Measurements from ENCODE around the gene PEX14. TPM values are rescaled to one million over a fixed set of nuclear protein-coding genes. Genes with fewer than 3 reads are reported as not detected.

The PEX14 gene
- total and polyA plus RNA-seq, 10 of the 15 experiments (the other 5 are each of a cell fraction or from before 2014, with no cell fraction given) = 1.4 to 23.2 (median 12.0) TPM

GRCh38 chr1:10538646-10539355 lies 64.1 kb downstream of the PEX14 start:
- CTCF ChIA-PET = no interaction called here

More at GRCh38 chr1:10538646-10539355, 64.1 kb downstream of the PEX14 start:
- FAIRE-seq (no peak), DNase-seq (ENCODE audit: low read depth, low spot score) (no peak), ATAC-seq (no peak)
- no peaks in the 10 kb centered on the region for H3K27me3 ChIP-seq (replicated peaks in 1 of 2; ENCODE audit: control insufficient read depth in 2 of 2, insufficient read depth in 2 of 2, low read length in 1 of 2)
- H3K27ac ChIP-seq (ENCODE audit: control insufficient read depth, insufficient read depth) = no peak overlapping the region
- H3K4me3 ChIP-seq = no peak overlapping the region
- H4K20me1 ChIP-seq (ENCODE audit: control insufficient read depth, insufficient read depth) = no peaks in the 10 kb centered on the region
- intact Hi-C loops (cut with micrococcal nuclease; ENCODE audit: unreplicated experiment) = no loop called here
- H3K4me2 ChIP-seq (ENCODE audit: control insufficient read depth, insufficient read depth) = no peak overlapping the region
- no peaks in the 10 kb centered on the region for H3K4me1 ChIP-seq (ENCODE audit: control insufficient read depth, insufficient read depth, low read length)
- ChIA-PET RAD21 (ENCODE audit: unreplicated experiment) (no interaction called here), POLR2A (no interaction called here), SMC1A (ENCODE audit: uncharacterized antibody, unreplicated experiment) (no interaction called here)
- TF ChIP-seq PRDM15 (CRISPR knock-in tag; IDR thresholded peaks at IDR 0.05) = no peak
- no peak for TF ChIP-seq BHLHE40 (IDR thresholded peaks at IDR 0.05; ENCODE audit: borderline replicate concordance in 1 of 2, low read depth in 2 of 2, low read length in 1 of 2)
- TF ChIP-seq PBX3 (IDR thresholded peaks at IDR 0.05; ENCODE audit: insufficient replicate concordance, low read depth, low read length) = no peak
- no peak for TF ChIP-seq STAT1 (conservative IDR thresholded peaks at IDR 0.05)
- no peak for TF ChIP-seq IKZF1 (conservative IDR thresholded peaks at IDR 0.05)
- H3K79me2 ChIP-seq (ENCODE audit: control insufficient read depth, insufficient read depth, low read length) = no peaks in the 10 kb centered on the region; the same call in none of the 2 replicates
- in situ Hi-C loops (cut with MboI) = no loop called here
- no peak overlapping the region for H3K9ac ChIP-seq (ENCODE audit: control insufficient read depth, insufficient read depth, low read length)
- 82% methylated on average over 13 of the region's 13 CpGs for WGBS (ENCODE audit: insufficient coverage, insufficient replicate concordance, low lambda C conversion rate, missing lambda C conversion rate)
- no peaks in the 10 kb centered on the region for H3K9me3 ChIP-seq (replicated peaks; ENCODE audit: control insufficient read depth, insufficient read depth, low read length)
- no TSS peak for BruUV-seq (replicated peaks)
- no peak overlapping the region for H2AFZ ChIP-seq (ENCODE audit: control insufficient read depth, low read depth, low read length)
- H3K36me3 ChIP-seq (ENCODE audit: control insufficient read depth in 2 of 2, insufficient read depth in 2 of 2, low read length in 1 of 2) = peaks cover 7 to 13% of the 10 kb centered on the region in 2 experiments; a peak in 3 of 4 replicates
